Cardiac fibroblast (primary cell): ENCODE results near the gene CBX6.
"Not testable (repeated sequence)": the region's sequence is repeated elsewhere in the genome, so short reads cannot be mapped to it uniquely, and the experiment has no call there.

Experiments
- DNase-seq, 2 donors: peaks; one replicate each; pipeline versions ENCODE4 v3.0.0 to v3.0.0-alpha.2; 2010; ENCODE audit warnings: low read depth in 2 of 2
- H3K4me3 ChIP-seq, 2 donors: replicated peaks in 1 of 2; 1 replicate in 1 of 2; 2 replicates in 1 of 2; pipeline ENCODE4 v1.5.1; 2011; ENCODE audit warnings: low read depth in 2 of 2, low read length in 2 of 2, mild to moderate bottlenecking in 2 of 2, moderate library complexity in 1 of 2
- TF ChIP-seq, protein P1 (sequence below): IDR thresholded peaks from one replicate; pipeline ENCODE4 v1.5.1; 2011; ENCODE audit warnings: low read depth, mild to moderate bottlenecking, low read length, inconsistent platforms

CBX6 gene

DNA sequence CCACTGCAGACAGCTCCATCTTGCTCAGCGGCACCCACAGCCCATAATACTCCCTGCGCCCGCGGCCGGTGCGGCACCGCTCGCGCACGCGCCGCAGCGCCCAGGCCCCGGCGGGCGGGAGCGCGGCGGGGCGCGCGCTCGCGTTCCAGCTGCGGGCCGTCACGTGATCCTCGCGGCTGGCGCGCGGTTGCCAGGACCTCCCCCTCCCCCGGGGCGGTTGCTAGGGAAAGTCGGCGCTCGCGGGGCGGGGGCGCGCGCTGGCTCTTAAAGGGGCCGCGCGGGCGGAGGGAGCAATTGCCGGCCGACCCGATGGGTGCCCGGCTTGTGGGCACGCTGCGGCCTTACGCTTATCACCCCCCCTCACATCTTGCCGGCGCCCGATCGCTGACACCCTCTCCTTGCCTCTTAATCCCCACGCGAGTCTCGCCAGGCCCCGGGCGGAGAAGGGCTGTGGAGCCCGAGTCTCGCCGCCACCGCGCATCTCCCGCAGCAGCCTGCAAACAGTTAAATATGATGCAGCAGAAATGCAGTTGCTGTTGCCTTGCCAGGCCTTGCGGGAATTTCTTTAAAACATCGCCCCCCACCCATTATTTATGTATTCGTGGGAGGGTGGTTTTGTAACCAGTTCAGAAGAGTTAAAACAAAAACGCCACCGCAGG lies at the start of gene CBX6:
Gene CBX6, minus strand, starts transcription at position 45 of the 659 bp plus-strand sequence. Its CDS starts 26 bp downstream, at position 19.
- TF ChIP-seq, protein P1, sequence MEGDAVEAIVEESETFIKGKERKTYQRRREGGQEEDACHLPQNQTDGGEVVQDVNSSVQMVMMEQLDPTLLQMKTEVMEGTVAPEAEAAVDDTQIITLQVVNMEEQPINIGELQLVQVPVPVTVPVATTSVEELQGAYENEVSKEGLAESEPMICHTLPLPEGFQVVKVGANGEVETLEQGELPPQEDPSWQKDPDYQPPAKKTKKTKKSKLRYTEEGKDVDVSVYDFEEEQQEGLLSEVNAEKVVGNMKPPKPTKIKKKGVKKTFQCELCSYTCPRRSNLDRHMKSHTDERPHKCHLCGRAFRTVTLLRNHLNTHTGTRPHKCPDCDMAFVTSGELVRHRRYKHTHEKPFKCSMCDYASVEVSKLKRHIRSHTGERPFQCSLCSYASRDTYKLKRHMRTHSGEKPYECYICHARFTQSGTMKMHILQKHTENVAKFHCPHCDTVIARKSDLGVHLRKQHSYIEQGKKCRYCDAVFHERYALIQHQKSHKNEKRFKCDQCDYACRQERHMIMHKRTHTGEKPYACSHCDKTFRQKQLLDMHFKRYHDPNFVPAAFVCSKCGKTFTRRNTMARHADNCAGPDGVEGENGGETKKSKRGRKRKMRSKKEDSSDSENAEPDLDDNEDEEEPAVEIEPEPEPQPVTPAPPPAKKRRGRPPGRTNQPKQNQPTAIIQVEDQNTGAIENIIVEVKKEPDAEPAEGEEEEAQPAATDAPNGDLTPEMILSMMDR, result no peak
- H3K4me3 ChIP-seq, result peak within 1 kb of the TSS; percentile 67 to 70
- DNase-seq, result peak; percentile 92 to 96

DNA sequence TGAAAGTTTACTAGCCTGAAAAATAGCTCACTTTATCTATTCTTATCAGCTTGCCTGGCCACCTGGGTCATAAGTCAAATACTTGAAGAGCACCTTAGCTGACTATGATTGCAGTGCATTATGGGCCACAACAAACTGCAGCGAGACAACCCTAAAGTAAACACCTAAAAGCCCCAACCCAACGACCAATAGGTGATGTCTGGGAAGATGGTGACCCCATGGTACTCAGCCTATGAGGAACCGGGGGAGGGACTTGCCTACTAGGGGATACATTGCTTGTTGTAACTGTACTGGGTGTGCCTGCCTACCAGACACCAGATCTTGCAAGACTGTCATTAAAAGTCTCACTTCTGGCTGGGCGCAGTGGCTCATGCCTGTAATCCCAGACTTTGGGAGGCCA lies 49.8 kb upstream of the CBX6 start:
- DNase-seq, result no peak
- TF ChIP-seq, protein P1, result no peak

DNA sequence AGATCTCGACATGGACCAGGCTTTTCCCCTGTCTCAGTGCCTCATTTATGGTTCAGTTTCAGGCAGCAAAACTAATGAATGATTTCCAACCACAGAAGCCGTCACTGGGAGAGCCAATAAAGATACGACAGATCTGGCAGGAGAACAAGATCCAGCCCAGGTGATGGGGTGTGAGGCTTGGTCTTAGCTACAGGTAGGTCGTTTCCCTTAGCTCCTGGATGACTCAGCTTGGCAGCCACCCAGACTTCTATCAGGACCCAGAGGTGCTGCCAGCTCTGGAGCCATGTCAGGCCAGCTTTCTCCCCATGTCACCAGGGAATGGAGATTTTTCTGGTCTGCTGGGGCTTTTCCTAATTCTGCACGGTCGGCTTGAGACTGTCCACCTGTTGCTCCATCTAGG lies 49.1 kb upstream of the CBX6 start:
- no peak overlapping the region for H3K4me3 ChIP-seq
- TF ChIP-seq, protein P1, result no peak
- no peak for DNase-seq

More for the DNA sequence above, 49.8 kb upstream of the CBX6 start:
- no peak overlapping the region for H3K4me3 ChIP-seq

DNA sequence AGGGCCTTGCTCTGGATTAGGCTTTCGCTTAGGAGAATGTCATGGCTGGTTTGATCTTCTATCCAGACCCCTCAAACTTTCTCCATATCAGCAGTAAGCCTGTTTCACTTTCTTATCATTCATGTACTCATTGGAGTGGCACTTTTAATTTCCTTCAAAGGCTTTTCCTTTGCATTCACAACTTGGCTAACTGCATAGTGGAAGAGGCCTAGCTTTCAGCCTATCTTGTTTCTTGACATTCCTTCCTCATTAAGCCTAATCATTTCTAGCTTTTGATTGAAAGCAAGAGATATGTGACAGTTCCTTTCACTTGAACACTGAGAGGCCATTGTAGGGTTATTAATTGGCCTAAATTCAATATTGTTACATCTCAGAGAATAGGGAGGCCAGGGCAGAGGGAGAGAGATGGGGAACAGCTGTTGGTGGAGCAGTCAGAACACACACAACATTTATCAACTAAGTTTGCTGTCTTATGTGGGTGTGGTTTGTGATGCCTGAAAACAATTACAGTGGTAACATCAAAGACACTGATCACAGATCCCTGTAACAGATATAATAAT lies 47.7 kb upstream of the CBX6 start:
- TF ChIP-seq, protein P1, result no peak
- peak in 1 of 2 donors; percentile 16 for DNase-seq
- H3K4me3 ChIP-seq, result no peak overlapping the region

DNA sequence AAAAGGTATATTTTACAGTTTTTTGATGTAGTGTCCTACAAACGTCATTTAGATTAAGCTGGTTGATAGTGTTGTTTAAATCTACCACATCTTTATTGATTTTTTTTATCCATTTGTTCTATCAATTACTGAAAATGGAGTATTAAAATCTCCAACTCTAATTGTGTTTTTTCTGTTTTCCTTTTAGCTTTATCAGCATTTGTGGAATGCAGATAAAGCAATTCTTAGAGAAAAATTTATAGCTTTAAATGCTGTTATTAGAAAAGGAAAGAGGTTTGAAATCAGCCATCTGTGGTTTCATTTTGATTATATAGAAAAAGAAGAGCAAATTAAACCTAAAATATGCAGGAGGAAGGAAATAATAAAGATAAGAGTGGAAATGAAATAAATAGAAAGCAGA lies 39.4 kb upstream of the CBX6 start:
- no peak overlapping the region for H3K4me3 ChIP-seq
- DNase-seq, result no peak
- TF ChIP-seq, protein P1, result no peak

DNA sequence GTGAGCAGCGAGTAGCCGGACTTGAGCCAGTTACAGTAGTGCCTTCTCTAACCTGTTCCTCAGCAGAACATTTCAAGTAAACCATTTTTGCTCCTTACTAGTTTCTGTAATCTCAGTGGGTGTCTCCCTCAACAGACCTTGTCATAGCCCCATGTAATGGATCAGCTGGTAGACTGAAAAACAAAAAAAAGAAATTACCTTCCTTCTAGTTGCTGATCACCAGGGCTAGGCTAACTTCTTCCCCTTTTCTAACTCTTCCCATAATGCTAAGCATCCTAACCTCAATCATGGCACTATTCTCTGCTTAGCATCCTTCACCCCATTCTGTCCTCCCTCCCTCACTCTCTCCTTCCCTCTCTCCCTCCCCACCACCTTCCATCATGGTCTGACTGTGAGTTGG lies 35.8 kb upstream of the CBX6 start:
- H3K4me3 ChIP-seq, result no peak overlapping the region
- TF ChIP-seq, protein P1, result no peak
- DNase-seq, result no peak

DNA sequence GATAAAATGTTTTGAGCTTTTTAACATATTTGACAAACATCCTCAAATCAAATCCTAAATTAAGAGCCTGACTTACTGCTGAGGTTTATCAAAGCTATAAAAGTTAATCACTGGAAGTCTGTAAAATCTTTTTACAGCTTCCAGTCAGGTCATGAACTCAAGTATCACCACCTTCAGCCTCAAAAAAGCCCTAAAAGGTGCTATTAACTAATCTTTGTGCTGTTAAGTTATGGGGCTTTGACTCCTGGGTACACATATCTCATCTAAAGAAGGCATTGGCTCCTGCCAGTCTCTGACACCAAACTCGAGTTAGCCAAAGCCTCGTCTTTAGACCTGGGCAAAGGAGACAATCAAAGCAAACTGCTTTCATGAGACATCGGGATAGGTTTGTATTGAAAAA lies 34.0 kb upstream of the CBX6 start:
- H3K4me3 ChIP-seq, result no peak overlapping the region
- TF ChIP-seq, protein P1, result no peak
- no peak for DNase-seq

DNA sequence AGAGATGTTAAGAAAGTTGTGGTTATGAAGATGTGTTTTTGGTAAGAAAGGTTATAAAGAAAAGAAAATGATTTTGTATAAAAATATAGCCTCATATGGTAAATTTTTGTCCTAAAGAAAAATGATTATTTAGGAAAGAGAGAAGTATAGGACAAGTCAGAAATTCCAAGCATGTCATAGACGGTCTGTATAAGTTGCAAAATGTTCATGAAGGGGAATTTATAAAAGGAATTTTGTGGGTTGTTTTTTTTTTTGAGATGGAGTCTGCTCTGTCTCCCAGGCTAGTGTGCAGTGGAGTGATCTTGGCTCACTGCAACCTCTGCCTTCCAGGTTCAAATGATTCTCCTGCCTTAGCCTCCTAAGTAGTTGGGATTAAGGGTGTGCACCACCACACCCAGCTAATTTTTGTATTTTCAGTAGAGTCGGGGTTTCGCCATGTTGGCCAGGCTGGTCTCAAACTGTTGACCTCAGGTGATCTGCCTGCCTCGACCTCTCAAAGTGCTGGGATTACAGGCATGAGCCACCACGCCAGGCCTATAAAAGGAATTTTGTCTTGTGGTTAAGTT lies 32.1 kb upstream of the CBX6 start:
- not testable (repeated sequence) for DNase-seq, H3K4me3 ChIP-seq
